IPS-20b (cell line): ENCODE data around the gene PCK2.

Experiments used
- H3K27ac ChIP-seq: one replicate; pipeline ENCODE4 v1.5.1; 2013; ENCODE audit warnings: low read length
- H3K27me3 ChIP-seq: 2 replicates; pipeline ENCODE4 v1.6.1; 2013; ENCODE audit warnings: mild to moderate bottlenecking, low read length, inconsistent platforms; ENCODE audit not compliant: insufficient read depth
- H3K36me3 ChIP-seq: 2 replicates; pipeline ENCODE4 v1.6.1; 2013; ENCODE audit warnings: low read depth, mild to moderate bottlenecking, inconsistent platforms, low read length, moderate library complexity; ENCODE audit not compliant: insufficient read depth
- H3K4me1 ChIP-seq: 2 replicates; pipeline ENCODE4 v1.6.1; 2013; ENCODE audit warnings: mild to moderate bottlenecking, control low read depth, inconsistent platforms, low read length, moderate library complexity; ENCODE audit not compliant: insufficient read depth
- H3K4me3 ChIP-seq: 2 replicates; pipeline ENCODE4 v1.5.1; 2013; ENCODE audit warnings: mild to moderate bottlenecking, low read length, inconsistent platforms
- H3K9ac ChIP-seq: 2 replicates; pipeline ENCODE4 v1.6.1; 2013; ENCODE audit warnings: low read depth, mild to moderate bottlenecking, inconsistent platforms, low read length, moderate library complexity
- H3K9me3 ChIP-seq: 2 replicates; pipeline ENCODE4 v1.6.1; 2013; ENCODE audit warnings: mild to moderate bottlenecking, low read depth, low read length, inconsistent platforms; ENCODE audit not compliant: insufficient read depth

Gene PCK2

DNA sequence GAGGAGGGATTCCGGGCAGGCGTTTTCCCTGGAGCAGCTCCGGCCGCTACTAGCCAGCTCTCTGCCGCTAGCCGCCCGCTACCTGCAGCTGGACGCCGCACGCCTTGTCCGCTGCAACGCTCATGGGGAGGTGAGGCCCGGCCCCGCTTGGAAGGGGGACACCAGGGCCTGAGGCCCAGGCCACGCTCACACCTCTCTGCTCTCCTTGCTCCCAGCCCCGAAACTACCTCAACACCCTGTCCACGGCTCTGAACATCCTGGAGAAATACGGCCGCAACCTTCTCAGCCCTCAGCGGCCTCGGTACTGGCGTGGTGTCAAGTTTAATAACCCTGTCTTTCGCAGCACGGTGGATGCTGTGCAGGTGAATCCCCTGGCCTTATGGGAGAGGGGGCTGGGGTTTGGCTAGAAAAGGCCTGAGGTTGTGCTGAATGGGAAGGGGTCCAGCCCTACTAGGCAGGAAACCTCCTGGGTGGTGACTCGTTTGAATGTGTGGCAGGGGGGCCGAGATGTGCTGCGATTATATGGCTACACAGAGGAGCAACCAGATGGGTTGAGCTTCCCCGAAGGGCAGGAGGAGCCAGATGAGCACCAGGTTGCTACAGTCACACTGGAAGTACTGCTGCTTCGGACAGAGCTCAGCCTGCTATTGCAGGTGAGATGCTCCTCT, 53.8 kb downstream of the PCK2 start:
- Histone ChIP-seq H3K27ac (peak overlapping the region; percentile 29), H3K36me3 (peaks cover 62% of the 10 kb centered on the region), H3K9ac (peak overlapping the region; percentile 79), H3K4me3 (peak overlapping the region; percentile 79), H3K4me1 (peaks cover 13% of the 10 kb centered on the region), H3K9me3 (no peaks in the 10 kb centered on the region), H3K27me3 (no peaks in the 10 kb centered on the region)

DNA sequence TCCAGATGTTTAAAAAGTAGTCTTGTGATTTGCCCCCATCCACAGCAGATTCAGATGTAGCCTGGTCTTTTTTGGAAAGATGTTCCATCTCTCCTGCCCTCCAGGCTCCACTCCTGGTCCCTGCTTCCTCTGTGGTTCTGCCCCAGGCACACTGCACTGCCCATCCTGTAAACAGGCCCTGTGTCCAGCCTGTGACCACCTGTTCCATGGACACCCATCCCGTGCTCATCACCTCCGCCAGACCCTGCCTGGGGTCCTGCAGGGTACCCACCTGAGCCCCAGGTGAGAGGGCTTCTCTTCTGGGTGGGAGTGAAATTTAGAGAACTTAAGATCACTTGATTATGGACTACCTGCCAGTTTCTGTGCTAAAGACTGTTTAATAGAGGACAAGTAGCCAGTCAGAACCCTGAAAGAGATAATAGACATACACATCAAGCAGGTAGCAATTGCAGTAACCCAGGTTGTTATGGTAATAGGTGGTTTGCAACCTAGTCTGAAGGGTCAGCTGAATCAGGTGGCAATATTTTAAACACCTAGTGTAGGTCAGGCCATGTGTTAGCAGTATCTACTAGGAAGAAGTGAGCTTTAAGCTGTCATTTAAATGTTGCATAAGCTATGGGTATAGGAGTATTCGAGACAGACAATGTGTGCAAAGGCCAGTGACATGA, 55.3 kb downstream of the PCK2 start:
- H3K4me1 ChIP-seq = peaks cover 13% of the 10 kb centered on the region
- H3K27ac ChIP-seq = no peak overlapping the region
- no peaks in the 10 kb centered on the region for H3K27me3 ChIP-seq
- H3K36me3 ChIP-seq = peaks cover 52% of the 10 kb centered on the region
- no peak overlapping the region for H3K4me3 ChIP-seq
- H3K9ac ChIP-seq = no peak overlapping the region
- no peaks in the 10 kb centered on the region for H3K9me3 ChIP-seq

DNA sequence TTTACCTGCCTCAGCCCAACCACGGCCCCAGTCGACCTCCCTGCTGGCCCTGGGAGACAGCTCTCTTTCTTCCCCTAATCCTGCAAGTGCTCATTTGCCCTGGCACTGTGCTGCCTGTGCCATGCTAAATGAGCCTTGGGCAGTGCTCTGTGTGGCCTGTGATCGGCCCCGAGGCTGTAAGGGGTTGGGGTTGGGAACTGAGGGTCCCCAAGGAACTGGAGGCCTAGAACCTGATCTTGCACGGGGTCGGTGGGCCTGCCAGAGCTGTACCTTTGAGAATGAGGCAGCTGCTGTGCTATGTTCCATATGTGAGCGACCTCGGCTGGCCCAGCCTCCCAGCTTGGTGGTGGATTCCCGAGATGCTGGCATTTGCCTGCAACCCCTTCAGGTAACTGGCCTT, 56.0 kb downstream of the PCK2 start:
- H3K4me3 ChIP-seq = no peak overlapping the region
- H3K36me3 ChIP-seq = peaks cover 52% of the 10 kb centered on the region

DNA sequence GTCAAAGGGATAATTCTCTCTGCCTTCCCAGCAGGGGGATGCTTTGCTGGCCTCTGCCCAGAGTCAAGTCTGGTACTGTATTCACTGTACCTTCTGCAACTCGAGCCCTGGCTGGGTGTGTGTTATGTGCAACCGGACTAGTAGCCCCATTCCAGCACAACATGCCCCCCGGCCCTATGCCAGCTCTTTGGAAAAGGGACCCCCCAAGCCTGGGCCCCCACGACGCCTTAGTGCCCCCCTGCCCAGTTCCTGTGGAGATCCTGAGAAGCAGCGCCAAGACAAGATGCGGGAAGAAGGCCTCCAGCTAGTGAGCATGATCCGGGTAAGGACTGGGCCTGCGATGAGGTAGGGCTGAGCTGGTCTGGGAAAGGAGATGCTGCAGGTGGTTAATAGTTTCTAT, 56.5 kb downstream of the PCK2 start:
- H3K9ac ChIP-seq = no peak overlapping the region
- H3K4me3 ChIP-seq = no peak overlapping the region
- no peaks in the 10 kb centered on the region for H3K9me3 ChIP-seq
- H3K36me3 ChIP-seq = peaks cover 57% of the 10 kb centered on the region
- no peaks in the 10 kb centered on the region for H3K27me3 ChIP-seq
- peaks cover 12% of the 10 kb centered on the region for H3K4me1 ChIP-seq
- H3K27ac ChIP-seq = no peak overlapping the region

More for the DNA sequence above, 56.0 kb downstream of the PCK2 start:
- H3K9ac ChIP-seq = no peak overlapping the region
- H3K9me3 ChIP-seq = no peaks in the 10 kb centered on the region
- H3K4me1 ChIP-seq = peaks cover 13% of the 10 kb centered on the region
- no peaks in the 10 kb centered on the region for H3K27me3 ChIP-seq
- no peak overlapping the region for H3K27ac ChIP-seq

DNA sequence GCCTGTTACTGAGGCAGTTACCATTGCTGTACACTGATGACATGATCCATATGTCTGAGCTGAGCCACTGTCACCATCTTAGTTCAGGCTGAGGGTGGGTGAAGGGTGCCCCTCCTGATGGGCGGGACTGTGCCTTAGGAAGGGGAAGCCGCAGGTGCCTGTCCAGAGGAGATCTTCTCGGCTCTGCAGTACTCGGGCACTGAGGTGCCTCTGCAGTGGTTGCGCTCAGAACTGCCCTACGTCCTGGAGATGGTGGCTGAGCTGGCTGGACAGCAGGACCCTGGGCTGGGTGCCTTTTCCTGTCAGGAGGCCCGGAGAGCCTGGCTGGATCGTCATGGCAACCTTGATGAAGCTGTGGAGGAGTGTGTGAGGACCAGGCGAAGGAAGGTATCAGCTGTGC, 56.9 kb downstream of the PCK2 start:
- Histone ChIP-seq H3K27ac (no peak overlapping the region), H3K4me3 (no peak overlapping the region), H3K36me3 (peaks cover 61% of the 10 kb centered on the region), H3K9me3 (no peaks in the 10 kb centered on the region), H3K9ac (no peak overlapping the region), H3K4me1 (peaks cover 8% of the 10 kb centered on the region), H3K27me3 (no peaks in the 10 kb centered on the region)

DNA sequence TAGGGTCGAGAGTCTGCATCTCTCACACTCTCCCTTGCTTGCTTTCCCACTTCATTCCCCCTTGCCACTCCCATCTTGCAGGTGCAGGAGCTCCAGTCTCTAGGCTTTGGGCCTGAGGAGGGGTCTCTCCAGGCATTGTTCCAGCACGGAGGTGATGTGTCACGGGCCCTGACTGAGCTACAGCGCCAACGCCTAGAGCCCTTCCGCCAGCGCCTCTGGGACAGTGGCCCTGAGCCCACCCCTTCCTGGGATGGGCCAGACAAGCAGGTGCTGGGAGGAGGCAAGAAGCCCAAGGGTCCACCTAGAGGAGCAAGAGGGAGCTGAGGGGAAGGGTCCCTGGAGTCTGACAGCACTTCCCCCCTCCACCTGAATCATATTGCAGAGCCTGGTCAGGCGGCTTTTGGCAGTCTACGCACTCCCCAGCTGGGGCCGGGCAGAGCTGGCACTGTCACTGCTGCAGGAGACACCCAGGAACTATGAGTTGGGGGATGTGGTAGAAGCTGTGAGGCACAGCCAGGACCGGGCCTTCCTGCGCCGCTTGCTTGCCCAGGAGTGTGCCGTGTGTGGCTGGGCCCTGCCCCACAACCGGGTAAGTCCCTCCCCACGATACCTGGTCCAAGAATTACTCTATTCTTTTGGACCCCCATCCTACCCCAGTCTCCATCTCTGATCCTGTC, 57.4 kb downstream of the PCK2 start:
- no peak overlapping the region for H3K4me3 ChIP-seq
- H3K36me3 ChIP-seq = peaks cover 67% of the 10 kb centered on the region

More for the DNA sequence above, 57.4 kb downstream of the PCK2 start:
- Histone ChIP-seq H3K9me3 (no peaks in the 10 kb centered on the region), H3K4me1 (peaks cover 8% of the 10 kb centered on the region), H3K9ac (no peak overlapping the region), H3K27ac (no peak overlapping the region), H3K27me3 (no peaks in the 10 kb centered on the region)
